Esophagus muscularis mucosa (tissue), 3 donors: Measurements from ENCODE around the gene TSN.

Experiments
- CTCF ChIP-seq, 3 experiments: fragments of 200-600 bp in 2 of 3; fragments of 450-650 bp in 1 of 3; sonication (generic) in 2 of 3; IDR thresholded peaks; one replicate each; pipeline ENCODE4 v1.5.1; 2017 to 2019; ENCODE audit warnings: antibody characterized with exemption in 3 of 3, mild to moderate bottlenecking in 2 of 3, moderate library complexity in 1 of 3
- POLR2A ChIP-seq: fragments of 450-650 bp; IDR thresholded peaks from one replicate; pipeline ENCODE4 v1.6.1; 2017; ENCODE audit warnings: antibody characterized with exemption, moderate library complexity, mild to moderate bottlenecking, low read depth
- POLR2AphosphoS5 ChIP-seq, 2 donors: sonication (generic); formaldehyde crosslinking; IDR thresholded peaks; one replicate each; pipeline ENCODE4 v1.6.1; 2017; ENCODE audit warnings: antibody characterized with exemption in 2 of 2

GRCh38 chr2:121722479-121722878 is 33.0 kb upstream of the TSN start:
- TF ChIP-seq POLR2AphosphoS5 (IDR thresholded peaks at IDR 0.05) (no peak), CTCF (IDR thresholded peaks at IDR 0.05) (no peak), POLR2A (no peak)
